ENCODE data around the gene FCHSD1.

- TF ChIP-seq CTCF (IDR thresholded peaks at IDR 0.05): no peak
- no peak for TF ChIP-seq EZH2 (IDR thresholded peaks at IDR 0.05; ENCODE audit: borderline replicate concordance, insufficient read depth, low read depth, low read length, poor library complexity, severe bottlenecking)
These were observed 30.8 kb upstream of the FCHSD1 start, which contains the start of gene ARAP3 for GRCh38 chr5:141681695-141682641.

All from B cell (primary cell).